Tibial nerve (tissue), 4 donors: ENCODE data around the gene LCE1C. TPM values are rescaled to one million over a fixed set of nuclear protein-coding genes. Genes with fewer than 3 reads are reported as not detected.

Experiments
- DNase-seq, 2 donors: peaks; one replicate each; pipeline ENCODE4 v3.0.0-alpha.2; 2019; ENCODE audit warnings: low spot score in 2 of 2
- H3K27ac ChIP-seq, 4 donors: fragments of 200-600 bp; sonication (generic) in 3 of 4; one replicate each; pipeline ENCODE4 v1.5.1; 2017 to 2019; ENCODE audit warnings: mild to moderate bottlenecking in 1 of 4
- H3K27me3 ChIP-seq, 2 donors: fragments of 200-600 bp; sonication (generic) in 1 of 2; one replicate each; pipeline versions ENCODE4 v1.5.1 to v1.6.0; 2017 to 2019
- H3K36me3 ChIP-seq, 3 donors: fragments of 200-600 bp; sonication (generic); one replicate each; pipeline ENCODE4 v1.5.1; 2018 to 2019
- H3K4me1 ChIP-seq, 4 donors: fragments of 200-600 bp; sonication (generic) in 3 of 4; one replicate each; pipeline ENCODE4 v1.5.1; 2017 to 2019
- H3K4me3 ChIP-seq, 4 donors: fragments of 200-600 bp; sonication (generic) in 3 of 4; one replicate each; pipeline ENCODE4 v1.5.1; 2017 to 2019; ENCODE audit warnings: mild to moderate bottlenecking in 1 of 4, moderate library complexity in 1 of 4
- H3K9me3 ChIP-seq, 4 donors: fragments of 200-600 bp; sonication (generic) in 3 of 4; one replicate each; pipeline ENCODE4 v1.5.1; 2017 to 2019
- CTCF ChIP-seq, 5 experiments: fragments of 200-600 bp in 3 of 5; fragments of 450-650 bp in 2 of 5; sonication (generic) in 3 of 5; IDR thresholded peaks; one replicate each; pipeline ENCODE4 v1.5.1; 2016 to 2019; ENCODE audit warnings: antibody characterized with exemption in 5 of 5, mild to moderate bottlenecking in 3 of 5, moderate library complexity in 2 of 5
- EP300 ChIP-seq, 2 donors: sonication (generic); formaldehyde crosslinking; IDR thresholded peaks; one replicate each; pipeline ENCODE4 v1.6.1; 2017; ENCODE audit warnings: antibody characterized with exemption in 2 of 2, mild to moderate bottlenecking in 1 of 2
- POLR2A ChIP-seq, 2 donors: fragments of 450-650 bp; IDR thresholded peaks; one replicate each; pipeline ENCODE4 v1.6.1; 2017; ENCODE audit warnings: antibody characterized with exemption in 2 of 2, mild to moderate bottlenecking in 2 of 2, moderate library complexity in 2 of 2
- WGBS, 2 donors: methylation state at CpG; one replicate each; pipeline ENCODE4 v1.1.5; 2018; 5-methylcytosine and 5-hydroxymethylcytosine counted together
- total RNA-seq, 4 donors: library from RNA; depleted of rRNA; stranded (reverse); fragments of >200 nt; gene quantifications; one replicate each; pipeline ENCODE4 v1.1.0, GENCODE V29; 2016

LCE1C gene
- total RNA-seq = not detected

- Histone ChIP-seq H3K27me3 (no peaks in the 10 kb centered on the region), H3K4me1 (no peaks in the 10 kb centered on the region), H3K4me3 (no peak within 1 kb of the TSS), H3K36me3 (no peaks in the 10 kb centered on the region), H3K9me3 (no peaks in the 10 kb centered on the region), H3K27ac (no peak within 1 kb of the TSS)
- TF ChIP-seq POLR2A (IDR thresholded peaks at IDR 0.05) = no peak
- no peak for TF ChIP-seq EP300 (IDR thresholded peaks at IDR 0.05)
- no peak for TF ChIP-seq CTCF (IDR thresholded peaks at IDR 0.05)
- no peak for DNase-seq
- WGBS, 2 donors = 56 to 63% methylated on average over 3 of the region's 3 CpGs
Measured at GRCh38 chr1:152806576-152806975, at the start of gene LCE1C. Gene LCE1C (minus strand): TSS chr1:152806651. CDS start chr1:152805478, 1,173 bp downstream.

GRCh38 chr1:152855661-152856060 is 49.2 kb upstream of the LCE1C start:
- WGBS, 2 donors = 49% methylated on average over 2 of the region's 2 CpGs
- no peak for DNase-seq
- Histone ChIP-seq H3K4me3 (no peak overlapping the region), H3K9me3 (no peaks in the 10 kb centered on the region), H3K27ac (no peak overlapping the region), H3K36me3 (no peaks in the 10 kb centered on the region), H3K4me1 (no peaks in the 10 kb centered on the region), H3K27me3 (no peaks in the 10 kb centered on the region)
- TF ChIP-seq EP300 (IDR thresholded peaks at IDR 0.05) (no peak), POLR2A (IDR thresholded peaks at IDR 0.05) (no peak), CTCF (IDR thresholded peaks at IDR 0.05) (no peak)

- no peaks in the 10 kb centered on the region for H3K36me3 ChIP-seq
- H3K4me1 ChIP-seq = no peaks in the 10 kb centered on the region
- H3K27me3 ChIP-seq = no peaks in the 10 kb centered on the region
- TF ChIP-seq CTCF (IDR thresholded peaks at IDR 0.05) (no peak), POLR2A (IDR thresholded peaks at IDR 0.05) (no peak), EP300 (IDR thresholded peaks at IDR 0.05) (no peak)
- H3K4me3 ChIP-seq = no peak within 1 kb of the TSS
- DNase-seq = no peak
- no peaks in the 10 kb centered on the region for H3K9me3 ChIP-seq
- WGBS, 2 donors = 95 to 97% methylated on average over 3 of the region's 3 CpGs
- no peak within 1 kb of the TSS for H3K27ac ChIP-seq
Measured at GRCh38 chr1:152842556-152842955, 36.1 kb upstream of the LCE1C start, which contains the start of gene LCE6A. Gene LCE6A (plus strand): TSS chr1:152842856. CDS start chr1:152843521, 665 bp downstream.

- no peaks in the 10 kb centered on the region for H3K9me3 ChIP-seq
- H3K27ac ChIP-seq = no peak overlapping the region
- WGBS, 2 donors = 41 to 65% methylated on average over 2 of the region's 2 CpGs
- H3K4me3 ChIP-seq = no peak overlapping the region
- no peak for TF ChIP-seq EP300 (IDR thresholded peaks at IDR 0.05)
- TF ChIP-seq POLR2A (IDR thresholded peaks at IDR 0.05) = no peak
- TF ChIP-seq CTCF (IDR thresholded peaks at IDR 0.05) = no peak
- H3K27me3 ChIP-seq = no peaks in the 10 kb centered on the region
- H3K36me3 ChIP-seq = no peaks in the 10 kb centered on the region
- no peaks in the 10 kb centered on the region for H3K4me1 ChIP-seq
- no peak for DNase-seq
Measured at GRCh38 chr1:152836870-152837269, 30.4 kb upstream of the LCE1C start.

- TF ChIP-seq EP300 (IDR thresholded peaks at IDR 0.05) (no peak), CTCF (IDR thresholded peaks at IDR 0.05) (no peak), POLR2A (IDR thresholded peaks at IDR 0.05) (no peak)
- WGBS, 2 donors = 77 to 79% methylated on average over 2 of the region's 2 CpGs
- Histone ChIP-seq H3K27ac (no peak within 1 kb of the TSS), H3K9me3 (peaks cover 0 to 12% (median 0%) of the 10 kb centered on the region in 4 donors), H3K36me3 (no peaks in the 10 kb centered on the region), H3K27me3 (no peaks in the 10 kb centered on the region), H3K4me1 (no peaks in the 10 kb centered on the region), H3K4me3 (no peak within 1 kb of the TSS)
- no peak for DNase-seq
Measured at GRCh38 chr1:152827173-152827572, 20.7 kb upstream of the LCE1C start, which contains the start of gene LCE1A. Gene LCE1A (plus strand): TSS chr1:152827473. CDS start chr1:152827473, 0 bp downstream.
